IPS DF 4.7 (cell line): Measurements from ENCODE around the gene FNDC7.
"Not testable (repeated sequence)": the region's sequence is repeated elsewhere in the genome, so short reads cannot be mapped to it uniquely, and the experiment has no call there.

Experiments
- DNase-seq: peaks from one replicate; pipeline ENCODE4 v3.0.0-alpha.2; 2013; ENCODE audit warnings: low spot score; ENCODE audit errors: extremely low read depth

The FNDC7 gene

DNA sequence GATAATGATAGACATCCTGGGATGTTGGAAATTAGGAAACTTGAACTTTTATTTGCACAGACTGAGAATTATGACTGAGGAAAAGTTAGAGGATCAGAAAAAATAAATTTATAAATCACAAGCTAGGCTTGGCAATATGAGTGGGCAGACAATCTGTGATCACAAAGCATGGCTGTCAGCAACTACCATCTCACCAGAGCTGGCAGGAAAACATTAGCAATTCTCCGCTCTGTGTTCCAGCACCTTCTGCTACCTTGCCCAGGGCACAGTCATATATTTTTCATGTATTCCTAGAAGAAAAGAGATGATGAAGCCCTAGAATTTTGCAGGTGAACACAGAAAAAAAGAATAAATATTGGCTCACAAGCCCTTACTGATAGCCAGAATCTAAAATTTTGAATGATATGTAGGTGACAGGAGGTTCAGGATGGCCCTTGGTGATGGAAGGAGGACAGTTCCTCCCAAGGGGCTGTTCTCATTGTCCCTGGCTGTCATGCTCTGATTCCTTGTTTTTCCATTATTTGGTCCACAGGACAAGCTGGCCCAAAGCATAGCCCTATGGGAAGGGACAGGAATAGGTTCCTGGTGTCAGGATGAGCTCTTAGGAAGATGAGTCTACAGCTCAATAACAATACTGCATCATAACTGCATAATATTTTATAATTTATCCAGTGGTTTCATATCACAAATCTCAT is 21.6 kb downstream of the FNDC7 start:
- no peak for DNase-seq

DNA sequence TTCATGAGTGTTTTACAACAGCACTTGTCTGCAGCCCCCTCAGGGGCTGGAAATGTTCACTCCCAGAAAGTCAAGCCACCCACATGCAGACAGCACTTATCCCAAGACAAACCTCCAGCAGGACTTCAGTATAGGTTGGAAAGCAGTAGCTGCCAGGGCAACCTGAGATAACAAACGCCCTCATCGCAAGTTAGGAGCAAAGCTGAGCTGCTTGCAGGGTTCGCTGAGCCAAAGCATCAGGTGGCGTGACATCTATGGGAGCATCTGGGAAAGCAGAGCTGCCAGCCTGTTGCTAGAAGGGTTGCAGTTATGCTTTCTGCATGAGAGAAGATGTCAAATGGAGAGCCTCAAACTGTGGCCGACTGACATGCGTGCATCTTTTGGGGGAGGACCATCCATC is 29.5 kb downstream of the FNDC7 start:
- no peak for DNase-seq

DNA sequence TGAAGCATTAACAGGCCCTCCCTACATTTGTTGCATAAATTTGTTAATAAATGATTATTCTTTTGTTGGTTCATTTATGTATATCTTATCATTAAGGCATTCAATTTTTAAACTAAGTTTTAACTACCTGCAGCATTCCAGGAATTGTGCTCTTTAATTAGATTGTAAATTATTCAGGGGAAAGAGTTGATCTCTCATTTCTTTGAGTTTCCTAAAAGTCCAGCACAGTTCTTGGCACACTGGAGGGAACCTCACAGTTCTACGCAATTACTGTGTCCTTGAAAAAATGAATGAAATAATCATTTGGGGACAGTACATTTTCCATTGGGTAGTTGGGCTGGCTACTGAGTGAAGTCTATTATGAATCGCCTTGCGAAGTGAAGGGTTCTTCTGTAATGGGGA is 33.3 kb downstream of the FNDC7 start:
- no peak for DNase-seq

DNA sequence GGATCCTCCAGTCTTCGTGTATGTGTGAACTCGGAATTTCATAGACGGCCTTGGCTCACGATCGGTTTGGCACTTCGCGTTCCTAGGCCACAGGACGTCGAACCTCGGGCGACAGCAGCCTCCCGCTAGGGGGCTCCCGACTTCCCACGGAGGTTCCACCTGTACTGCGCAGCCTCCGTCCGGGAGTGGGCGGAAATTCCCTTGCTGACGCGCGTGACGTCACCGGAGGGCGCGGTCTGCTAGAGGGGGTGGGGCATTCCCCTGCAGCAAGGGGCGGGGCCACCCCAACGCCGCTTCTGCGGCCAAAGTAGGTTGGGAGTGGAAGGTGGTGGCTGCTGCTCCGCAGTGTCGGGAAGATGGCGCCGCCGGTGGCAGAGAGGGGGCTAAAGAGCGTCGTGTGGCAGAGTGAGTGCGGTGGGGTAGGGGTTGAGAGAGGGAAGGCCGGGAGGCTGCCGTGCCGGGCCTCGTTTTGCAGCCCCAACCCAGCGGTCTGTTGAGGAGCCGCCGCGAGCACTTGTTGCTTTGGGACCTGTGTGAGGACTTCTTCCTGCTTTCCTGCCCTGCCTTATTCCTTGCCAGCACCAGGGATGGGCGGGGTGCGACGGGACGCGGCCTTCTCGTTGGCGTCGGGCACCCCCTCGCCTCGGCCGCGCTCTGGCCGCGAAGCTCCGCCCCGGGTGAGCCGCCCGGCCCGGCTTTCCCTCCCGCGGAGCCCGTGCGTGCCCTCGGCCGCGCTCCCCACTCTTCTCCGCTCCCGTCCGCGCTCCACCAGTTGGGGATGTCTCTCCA is 33.9 kb downstream of the FNDC7 start, which contains the start of gene STXBP3:
Gene STXBP3 (plus strand): TSS at position 293 of the 789 bp plus-strand sequence. CDS start 64 bp downstream, at position 357.
- DNase-seq, result peak; percentile 86

DNA sequence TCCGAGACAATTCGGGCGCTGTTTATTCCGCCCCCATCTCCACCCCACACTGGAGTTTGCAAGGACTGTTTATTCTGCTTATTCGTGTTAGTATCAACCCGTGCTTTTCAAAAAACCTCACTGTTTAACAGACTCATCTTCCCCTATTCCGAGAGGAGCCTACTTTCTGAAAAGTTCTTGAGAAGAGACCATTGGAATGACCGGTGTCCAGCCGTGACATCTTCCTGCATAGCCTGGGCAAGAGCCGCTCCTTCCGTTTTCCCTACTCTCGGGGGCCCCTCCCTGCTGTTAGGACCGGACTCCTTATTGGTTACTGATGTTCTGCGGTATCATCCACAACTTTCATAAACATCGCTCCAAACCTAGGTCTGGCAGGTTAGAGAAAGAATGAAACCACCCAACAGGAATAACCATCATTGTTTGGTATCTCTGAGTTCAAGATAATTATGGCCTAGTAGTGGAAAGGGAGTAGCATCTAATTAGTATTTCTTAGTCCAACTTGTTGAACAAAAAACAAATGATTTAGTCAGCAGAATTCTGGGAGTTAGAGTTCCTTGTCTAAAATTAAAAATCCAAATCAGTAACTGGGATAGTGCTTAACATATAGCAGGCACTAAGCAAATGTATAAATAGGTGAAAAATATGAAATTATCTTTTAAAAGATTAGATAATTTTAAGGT is 34.6 kb downstream of the FNDC7 start:
- peak; percentile 33 for DNase-seq

DNA sequence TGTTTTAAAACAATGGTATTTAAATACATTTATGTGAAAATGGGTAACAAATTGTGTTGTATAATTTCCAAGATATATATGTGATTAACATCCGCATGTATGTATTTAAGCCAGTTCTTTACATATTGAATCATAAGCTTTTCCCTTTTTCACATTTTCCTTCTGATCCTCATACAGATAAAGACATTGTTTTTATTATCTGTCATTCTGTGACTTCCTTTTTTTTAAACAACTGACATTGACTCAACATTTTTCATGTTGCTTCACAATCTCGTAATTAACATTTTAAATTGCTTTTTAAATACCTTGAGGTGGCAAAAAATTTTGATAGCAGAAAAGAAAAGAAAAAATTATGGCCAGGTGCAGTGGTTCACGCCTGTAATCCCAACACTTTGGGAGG is 35.2 kb downstream of the FNDC7 start:
- no peak for DNase-seq

DNA sequence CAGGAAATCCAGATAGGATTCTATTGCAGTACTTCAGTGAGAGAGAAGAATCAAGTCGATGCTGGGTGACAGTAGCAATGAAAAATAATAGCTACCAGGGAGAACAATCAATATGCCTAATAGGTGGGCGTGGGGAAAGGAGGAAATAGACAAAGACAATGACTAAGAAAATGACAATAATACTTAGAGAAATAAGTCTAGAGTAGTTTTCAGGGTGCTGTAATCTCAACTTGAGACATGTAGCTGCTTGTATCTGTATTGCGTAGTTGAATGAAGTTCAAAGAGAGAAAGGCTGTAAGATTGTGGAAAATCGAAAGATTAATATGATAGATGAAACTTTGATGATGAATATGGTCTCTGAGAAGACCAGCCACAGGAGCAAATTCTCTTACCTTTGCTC is 36.4 kb downstream of the FNDC7 start:
- DNase-seq, result no peak

DNA sequence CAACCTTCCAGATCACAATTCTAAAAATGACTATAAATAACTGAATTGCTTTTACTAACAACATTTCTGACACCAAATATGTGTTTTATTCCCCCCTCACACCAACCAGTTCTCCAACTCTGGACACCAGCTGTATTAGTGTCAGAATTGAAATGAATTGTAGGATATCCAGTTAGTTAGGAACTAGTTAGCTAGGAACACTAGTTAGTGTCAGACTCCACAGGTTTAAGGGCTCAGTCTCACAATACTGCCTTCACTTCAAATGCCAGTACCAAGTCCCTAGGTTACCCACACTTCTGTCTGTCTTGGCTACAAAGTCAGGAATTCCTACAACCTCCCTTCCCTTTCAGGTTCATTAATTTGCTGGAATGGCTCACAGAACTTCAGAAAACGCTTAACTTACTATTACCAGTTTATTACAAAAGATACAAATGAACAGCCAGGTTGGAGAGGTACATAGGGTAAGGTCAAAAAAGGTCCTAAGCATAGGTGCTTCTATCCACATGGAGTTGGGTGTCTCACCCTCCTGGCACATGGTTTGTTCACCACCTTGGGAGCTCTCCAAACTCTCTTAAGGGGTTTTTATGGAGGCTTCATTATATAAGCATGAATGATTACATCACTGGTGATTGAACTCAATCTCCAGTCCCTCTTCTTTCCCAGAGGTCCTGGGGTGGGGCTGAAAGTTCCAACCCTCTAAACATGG is 37.9 kb downstream of the FNDC7 start:
- no peak for DNase-seq

DNA sequence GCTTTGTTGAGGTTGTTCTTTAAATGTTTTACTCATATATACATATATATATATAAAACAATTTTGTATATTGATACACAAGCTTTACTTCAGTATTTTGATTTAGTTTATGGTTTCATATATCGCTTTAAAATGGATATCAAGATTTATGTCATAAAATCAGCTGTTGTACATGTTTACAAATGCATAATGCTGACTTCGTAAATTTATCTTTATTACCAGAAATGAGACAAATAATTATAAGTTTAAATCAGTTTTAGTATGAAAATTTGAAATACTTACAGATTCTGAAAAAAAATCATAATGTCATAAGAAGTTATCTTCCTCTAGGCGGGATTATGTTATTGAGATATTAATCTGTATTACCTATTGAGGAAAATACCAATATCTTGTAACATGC is 40.7 kb downstream of the FNDC7 start:
- DNase-seq, result no peak

DNA sequence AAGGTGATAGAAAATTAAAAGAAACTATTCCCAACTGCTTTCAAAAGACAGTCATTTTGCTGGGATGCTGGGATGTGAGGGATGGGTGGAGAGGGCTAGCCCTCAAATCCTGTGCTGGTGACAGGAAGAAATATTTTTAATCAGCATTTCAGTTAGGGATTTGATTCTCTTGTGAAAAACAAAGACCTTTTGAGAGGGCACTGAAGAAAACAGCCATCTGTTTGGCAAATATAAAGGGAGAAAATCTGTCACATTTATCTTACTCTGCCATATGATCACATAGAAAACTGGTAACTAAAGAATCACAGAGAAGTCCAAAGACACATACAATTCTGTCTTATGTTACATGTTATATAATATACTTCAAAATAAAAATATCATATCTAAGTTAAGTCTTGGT is 46.1 kb downstream of the FNDC7 start:
- DNase-seq, result no peak

DNA sequence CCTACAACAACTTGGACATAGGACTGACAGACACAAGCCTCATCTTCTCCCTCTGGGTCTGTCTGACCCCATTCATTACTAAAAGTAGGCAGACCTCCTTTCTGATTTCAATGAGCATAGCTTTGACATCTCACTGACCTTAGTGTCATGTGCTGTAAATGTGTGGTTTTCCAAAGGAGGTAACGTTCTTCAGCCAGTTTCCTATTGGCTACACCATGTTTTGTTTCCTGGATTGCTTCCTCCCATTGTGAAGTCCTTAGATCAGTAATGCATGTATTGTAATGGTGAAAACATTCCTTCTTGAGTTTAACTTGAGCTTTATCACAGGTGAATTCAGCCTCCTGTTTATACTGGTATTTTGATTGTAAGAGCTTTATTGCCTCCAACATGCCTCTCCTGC is 54.4 kb downstream of the FNDC7 start:
- no peak for DNase-seq

DNA sequence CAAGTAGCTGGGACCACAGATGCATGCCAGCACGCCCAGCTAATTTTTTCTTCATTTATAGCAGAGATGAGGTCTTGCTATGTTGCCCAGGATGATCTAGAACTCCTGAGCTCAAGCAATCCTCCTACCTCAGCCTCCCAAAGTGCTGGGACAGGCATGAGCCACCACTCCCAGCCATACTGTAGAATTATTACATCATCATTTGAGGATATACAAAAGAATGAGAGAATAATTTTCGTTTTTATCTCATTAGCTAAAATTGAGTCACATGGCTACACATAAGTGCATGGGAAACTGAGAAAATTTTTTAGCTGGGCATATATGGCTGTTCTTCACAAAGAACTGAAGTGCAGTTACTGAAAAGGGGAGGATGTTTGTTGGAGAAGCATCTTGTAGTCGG is 55.0 kb downstream of the FNDC7 start:
- no peak for DNase-seq

DNA sequence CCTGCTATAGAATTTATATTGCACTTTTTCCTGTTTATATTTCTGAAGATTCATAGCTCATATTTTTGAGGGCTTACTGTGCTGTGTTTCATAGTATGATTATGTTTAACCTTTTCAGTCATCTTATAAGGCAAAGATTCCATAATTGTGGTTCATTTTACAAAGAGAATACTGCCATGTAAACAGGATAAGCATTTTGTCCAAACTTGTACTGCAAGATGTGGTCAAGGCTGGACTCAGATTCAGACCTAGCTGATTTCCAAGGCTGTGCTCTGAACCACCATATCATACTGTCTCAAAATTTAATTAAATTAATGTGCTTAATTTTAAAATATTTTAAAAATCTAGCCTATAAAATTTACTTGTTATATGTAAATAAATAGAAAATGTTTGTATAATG is 65.1 kb downstream of the FNDC7 start:
- DNase-seq, result no peak

DNA sequence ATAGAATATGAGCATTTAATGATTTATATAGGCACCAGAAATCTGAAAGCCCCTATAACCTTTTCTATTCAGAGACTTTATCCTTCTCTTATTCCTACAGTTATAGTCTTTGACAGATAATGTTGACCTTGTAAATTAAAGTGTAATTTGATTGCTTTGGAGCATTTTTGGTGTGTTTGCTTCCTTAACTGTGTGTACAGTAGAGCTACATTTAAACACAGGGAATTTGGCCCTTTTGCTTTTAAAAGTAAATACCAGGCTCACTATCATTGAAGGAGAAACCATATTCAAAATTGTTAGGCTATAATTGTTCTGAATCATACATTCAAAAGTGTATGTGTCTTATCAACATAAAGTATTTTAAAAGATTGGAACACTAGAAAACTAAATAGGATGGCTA is 66.7 kb downstream of the FNDC7 start:
- no peak for DNase-seq

DNA sequence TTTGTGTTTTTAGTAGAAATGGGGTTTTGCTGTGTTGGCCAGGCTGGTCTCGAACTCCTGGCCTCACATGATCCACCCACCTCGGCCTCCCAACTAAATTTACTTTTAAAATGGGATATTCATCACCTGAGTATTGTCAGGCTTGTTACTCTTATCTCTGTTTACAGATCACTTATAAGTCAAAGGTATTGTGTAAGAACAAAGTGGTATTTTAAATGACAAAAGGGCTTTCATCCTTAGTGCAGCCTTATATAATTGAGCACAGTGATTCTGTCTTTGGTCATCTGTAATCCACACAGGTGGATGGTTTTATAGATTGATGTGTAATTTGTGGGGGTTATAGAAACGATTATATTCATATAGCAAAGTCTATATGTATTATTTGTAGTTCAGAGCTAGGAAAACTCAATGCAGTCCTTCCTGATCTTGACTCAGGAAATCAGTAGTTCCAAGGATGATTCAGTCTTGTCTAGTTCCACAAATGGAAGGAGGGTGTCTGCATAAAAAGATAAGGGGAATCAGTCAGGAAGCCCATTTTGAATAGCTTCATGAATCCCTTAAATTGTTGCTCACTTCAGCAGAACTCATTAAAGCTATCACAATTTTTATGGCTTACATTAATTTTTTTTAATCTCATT is 68.3 kb downstream of the FNDC7 start:
- no peak for DNase-seq

DNA sequence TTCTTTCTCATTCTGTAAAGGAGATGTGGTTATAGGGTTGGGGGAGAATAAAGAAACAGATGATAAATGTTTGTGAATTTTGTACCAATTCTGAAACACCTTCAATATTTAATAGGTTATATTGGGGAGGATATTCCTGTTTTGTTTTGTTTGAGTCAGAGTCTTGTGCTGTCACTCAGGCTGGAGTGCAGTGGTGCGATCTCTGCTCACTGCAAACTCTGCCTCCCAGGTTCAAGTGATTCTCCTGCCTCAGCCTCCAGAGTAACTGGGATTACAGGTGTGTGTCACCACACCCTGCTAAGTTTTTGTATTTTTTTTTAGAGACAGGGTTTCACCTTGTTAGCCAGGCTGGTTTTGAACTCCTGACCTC is 68.9 kb downstream of the FNDC7 start:
- not testable (repeated sequence) for DNase-seq

DNA sequence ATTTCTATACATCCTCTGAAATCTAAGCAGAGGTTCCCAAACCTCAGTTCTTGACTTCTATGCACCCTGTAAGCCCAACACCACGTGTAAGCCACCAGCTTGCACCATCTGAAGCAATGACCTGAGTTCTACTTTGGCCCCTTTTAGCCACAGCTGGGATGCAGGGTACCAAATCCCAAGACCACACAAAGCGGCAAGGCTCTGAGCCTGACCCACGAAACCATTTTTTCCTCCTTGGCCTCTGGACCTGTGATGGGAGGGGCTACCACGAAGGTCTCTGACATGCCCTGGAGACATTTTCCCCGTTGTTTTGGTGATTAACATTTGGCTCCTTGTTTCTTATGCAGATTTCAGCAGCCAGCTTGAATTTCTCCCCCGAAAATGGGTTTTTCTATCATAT is 72.6 kb downstream of the FNDC7 start:
- no peak for DNase-seq

DNA sequence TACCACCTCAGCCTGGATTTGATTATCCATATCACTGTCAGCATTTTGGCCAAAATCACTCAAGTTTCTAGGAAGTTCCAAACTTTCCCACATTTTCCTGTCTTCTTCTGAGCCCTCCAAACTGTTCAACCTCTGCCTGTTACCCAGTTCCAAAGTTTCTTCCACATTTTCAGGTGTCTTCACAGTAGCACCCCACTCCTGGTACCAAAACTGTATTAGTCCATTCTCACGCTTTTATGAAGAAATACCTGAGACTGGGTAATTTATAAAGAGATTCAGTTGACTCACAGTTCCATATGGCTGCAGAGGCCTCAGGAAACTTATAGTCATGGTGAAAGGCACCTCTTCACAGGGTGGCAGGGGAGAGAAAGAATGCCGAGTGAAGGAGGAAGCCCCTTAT is 73.2 kb downstream of the FNDC7 start:
- DNase-seq, result no peak

DNA sequence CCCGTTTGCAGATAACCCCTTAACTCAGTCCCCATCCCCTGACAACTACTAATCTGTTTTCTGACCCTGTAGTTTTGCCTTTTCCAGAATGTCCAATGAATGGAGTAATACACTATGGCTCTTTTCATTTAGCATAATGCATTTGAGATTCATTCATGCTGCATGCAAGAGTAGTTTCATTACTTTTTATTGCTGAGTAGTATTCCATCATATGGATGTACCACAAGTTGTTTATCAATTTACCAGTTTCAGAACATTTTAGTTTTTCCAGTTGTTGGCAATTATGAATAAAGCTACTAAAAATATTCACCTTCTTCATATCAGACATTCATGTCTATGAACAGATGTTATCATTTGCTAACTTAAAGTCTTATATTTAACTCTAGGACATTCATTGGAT is 79.1 kb downstream of the FNDC7 start:
- DNase-seq, result no peak
